ENCODE data around the gene REN. TPM values are rescaled to one million over a fixed set of nuclear protein-coding genes. Genes with fewer than 3 reads are reported as not detected.

The REN gene
- not detected in 2 replicates for total RNA-seq (2014; rRNA removed)
- polyA plus RNA-seq (2012) = not detected

DNA sequence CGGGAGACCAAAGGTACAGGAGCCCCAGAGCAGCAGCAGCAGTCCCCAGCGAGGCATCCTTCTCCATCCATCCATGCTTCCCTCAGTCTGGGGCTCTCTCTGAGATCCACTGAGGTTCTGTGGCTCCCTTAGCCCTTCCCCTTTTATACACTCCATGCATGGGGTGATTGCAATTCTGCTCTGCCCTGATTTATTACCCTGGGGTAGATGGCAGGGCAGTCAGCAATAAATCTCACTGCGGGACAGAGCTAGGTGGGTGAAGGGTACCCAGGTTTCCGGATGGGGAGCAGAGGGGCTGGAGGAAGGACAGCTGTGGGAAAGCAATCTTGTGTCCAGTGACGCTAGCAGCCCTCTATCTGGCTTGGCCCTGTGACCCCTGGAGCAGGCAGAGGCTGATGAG, at the start of gene REN:
TSS of gene REN (minus strand) at position 119 of the 400 bp plus-strand sequence. CDS start at position 75, 44 bp downstream.
- no peak for DNase-seq (ENCODE audit: low read depth)

DNA sequence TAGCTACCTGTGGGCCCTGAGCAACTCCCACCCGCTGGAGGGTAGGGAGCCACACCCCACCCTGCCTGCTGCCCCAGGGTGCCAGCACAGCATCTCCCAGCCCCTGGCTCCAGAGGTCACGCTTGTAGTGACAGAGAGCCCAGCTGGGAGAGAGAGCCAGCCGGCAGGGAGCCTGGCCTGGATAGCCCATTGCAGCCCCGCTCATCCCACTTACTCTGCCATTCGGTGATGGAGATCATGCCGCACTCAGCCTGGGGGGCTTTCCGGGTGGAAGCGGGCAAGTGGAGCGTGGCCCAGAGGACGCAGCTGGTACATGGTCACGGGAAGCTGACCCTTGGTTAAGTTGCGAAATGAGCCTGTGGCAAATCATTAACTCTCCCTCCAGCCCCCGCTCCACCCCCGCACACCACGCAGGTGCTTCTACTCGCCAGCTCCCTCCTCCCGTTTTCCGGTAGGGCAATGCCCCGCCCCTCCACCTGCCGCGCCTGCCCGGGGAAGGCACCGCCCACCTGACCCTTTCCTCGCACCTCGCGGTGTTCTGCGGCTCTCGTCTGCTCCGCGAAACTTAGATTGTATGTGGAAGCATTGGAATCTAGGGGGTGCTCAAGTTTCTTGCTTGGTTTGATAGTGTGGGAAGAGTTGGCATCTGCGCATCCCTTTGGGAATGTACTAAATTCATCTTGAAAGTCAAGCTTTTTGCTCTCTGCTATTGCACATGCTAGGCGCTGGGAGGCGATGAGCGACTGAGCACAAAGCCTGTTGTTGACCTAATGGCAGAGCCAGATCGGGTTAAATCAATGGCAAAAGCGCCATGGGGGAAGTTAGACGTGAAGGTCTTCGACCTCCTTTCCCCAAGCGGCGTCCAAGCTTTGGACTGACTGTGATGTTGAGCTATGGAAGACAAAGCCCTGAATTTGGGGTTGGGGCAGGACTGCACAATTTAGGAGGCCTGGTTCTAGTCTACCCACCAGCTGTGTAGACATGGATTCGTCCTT, 47.8 kb upstream of the REN start, which contains the start of gene GOLT1A:
TSS of gene GOLT1A (minus strand) at position 321 of the 995 bp plus-strand sequence. CDS start at position 239, 82 bp downstream.
- DNase-seq (ENCODE audit: low read depth) = peak; percentile 86

DNA sequence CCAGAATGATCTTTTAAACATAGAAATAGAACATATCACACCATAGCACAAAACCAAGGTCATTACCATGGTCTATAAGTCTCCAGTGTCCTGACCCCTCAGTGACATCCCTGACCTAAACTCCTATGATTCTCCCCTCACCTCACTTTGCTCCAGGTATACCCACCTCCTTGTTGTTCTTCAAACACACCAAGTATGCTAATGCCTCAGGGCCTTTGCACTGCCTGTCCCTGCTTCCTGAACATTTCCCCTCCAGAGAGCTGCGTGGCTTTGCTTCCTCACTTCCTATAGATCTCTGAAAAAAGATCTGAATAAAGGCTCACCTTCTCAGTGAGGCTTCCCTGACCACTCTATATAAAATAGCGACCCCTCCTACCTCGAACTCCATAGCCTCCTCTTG, 46.6 kb upstream of the REN start:
- DNase-seq (ENCODE audit: low read depth) = no peak

DNA sequence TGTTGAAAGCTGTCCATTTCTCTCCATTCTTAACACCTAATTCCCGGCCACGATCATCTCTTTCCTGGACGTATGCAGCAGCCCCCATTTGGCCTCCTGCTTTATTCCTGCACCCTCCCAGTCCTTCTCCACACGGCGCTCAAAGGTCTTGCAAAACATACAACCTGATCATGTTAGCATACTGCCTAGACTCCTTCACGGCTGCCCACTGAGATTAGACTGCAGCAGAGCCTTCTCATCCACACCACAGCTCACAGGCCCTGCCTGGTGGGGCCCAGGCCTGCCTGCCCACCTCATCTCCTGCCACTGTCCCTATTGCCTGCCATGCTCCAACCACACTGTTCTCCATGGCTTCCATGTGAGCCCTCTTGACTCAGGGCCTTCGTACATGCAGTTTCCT, 44.9 kb upstream of the REN start:
- no peak for DNase-seq (ENCODE audit: low read depth)

DNA sequence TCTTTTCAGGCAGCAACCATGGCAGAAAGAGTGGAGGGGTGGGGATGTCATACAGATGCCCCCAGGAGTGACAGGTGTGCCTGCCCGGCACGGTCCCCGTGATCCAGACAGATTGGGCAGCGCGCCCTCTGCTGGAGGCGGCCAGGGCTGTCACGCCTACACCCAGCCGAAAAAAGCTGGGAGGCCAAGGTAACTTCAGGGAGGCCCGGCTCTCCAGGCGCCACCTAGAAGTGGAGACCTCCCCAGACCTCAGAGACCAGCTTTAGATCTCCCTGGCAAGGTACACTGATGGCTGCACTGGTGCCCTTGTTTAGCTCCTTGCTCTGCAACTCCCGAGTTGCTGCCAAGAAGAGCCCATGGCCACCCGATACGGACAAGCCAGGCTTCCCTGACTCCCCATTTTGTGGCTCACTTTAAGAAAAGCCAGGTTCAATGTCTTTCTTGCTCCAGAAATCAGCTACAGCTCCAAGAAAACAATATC, 41.0 kb upstream of the REN start:
- DNase-seq (ENCODE audit: low read depth) = peak; percentile 22

DNA sequence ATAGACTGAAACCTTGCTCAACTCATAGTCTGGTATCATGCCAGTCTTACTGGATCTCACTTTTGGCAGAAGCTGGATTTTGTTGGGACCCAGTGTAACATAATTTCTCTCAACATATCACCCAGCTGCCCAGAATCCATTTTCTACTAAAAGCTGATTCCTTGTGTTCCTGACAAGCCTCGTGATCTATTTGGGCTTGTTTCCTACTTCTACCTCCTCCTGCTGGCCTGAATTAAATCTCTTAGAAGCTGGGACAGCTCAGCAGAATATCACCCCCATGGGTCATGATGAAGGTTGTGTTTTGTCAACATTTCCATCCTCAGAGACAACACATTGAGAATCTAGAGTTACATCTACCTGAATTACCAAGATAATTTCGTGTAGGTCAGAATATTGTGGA, 40.0 kb upstream of the REN start:
- no peak for DNase-seq (ENCODE audit: low read depth)

DNA sequence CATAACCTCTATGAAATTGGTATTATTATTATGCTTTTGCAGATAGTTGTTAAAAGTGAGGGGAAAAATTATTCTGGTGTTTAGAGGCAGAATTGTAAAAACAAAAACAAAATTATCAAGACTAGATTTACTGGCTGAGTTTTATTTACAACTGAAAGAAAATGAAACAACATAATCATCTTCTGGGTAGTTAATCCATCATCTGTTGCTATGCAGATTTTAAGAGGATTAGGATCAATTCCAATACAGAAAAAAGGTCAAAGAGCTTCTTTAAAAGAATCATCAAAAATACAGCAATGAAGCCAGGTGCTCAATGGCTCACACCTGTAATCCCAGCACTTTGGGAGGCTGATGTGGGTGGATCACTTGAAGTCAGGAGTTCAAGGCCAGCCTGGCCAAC, 39.3 kb upstream of the REN start:
- DNase-seq (ENCODE audit: low read depth) = no peak

DNA sequence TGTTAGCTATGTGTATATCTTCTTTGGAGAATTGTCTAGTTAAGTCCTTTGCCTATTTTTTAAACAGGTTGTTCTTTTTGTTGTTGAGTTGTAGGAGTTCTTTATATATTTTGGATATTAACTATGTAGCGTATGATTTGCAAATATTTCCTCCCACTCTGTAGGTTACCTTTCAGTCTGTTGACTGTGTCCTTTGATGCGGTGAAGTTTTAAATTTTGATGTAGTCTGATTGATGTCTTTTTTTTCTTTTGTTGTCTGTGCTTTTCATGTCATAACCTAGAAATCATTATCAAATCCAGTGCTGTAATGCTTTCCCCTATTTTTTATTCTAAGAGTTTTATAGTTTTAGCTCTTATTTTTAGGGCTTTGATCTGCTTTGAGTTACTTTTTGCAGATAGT, 38.8 kb upstream of the REN start:
- DNase-seq (ENCODE audit: low read depth) = no peak

DNA sequence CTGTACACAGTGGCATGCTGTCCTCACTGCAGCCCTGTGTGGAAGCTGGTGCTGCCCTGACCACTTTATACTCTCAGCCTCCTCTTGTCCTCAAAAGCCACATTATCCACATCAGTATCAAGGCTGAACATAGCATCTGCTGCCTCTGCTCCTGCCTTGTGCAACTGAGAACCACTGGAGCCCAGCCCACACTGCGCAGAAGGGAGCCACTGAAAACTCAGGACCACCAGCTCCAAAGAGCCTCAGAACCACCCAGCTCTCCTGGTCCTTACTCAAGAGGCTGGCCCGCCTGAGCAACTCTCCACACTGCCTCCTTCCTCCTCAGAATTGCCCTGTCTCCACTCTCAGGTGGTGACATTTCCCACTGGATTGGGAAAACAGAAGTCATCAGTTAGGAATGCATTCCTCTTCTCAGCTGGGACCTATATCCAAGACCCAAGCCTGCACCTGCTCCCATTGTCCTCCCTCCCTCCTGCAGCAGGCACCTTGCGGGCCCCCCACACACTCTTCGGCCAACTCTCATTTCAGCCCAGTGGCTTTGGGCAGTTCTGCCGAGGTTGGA, 37.1 kb upstream of the REN start:
- no peak for DNase-seq (ENCODE audit: low read depth)

DNA sequence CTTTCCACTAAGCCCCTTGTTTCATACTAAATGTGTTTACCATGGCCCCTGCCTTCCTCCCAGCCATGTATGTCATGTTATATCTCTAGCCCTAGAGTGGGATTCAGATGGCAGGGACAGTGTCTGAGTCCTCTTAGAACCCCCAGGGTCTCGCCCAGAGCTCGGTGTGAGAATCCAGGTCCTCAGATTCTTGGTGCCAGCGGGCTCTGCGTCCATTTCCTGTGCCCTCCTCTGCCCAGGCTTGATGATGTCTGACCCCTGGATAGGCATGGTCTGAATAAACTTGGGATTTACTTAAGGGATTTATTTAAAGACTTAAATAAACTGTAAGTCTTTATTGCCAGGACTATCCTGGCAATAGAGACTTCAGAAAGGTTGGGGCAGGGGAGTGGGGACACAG, 36.3 kb upstream of the REN start:
- no peak for DNase-seq (ENCODE audit: low read depth)

DNA sequence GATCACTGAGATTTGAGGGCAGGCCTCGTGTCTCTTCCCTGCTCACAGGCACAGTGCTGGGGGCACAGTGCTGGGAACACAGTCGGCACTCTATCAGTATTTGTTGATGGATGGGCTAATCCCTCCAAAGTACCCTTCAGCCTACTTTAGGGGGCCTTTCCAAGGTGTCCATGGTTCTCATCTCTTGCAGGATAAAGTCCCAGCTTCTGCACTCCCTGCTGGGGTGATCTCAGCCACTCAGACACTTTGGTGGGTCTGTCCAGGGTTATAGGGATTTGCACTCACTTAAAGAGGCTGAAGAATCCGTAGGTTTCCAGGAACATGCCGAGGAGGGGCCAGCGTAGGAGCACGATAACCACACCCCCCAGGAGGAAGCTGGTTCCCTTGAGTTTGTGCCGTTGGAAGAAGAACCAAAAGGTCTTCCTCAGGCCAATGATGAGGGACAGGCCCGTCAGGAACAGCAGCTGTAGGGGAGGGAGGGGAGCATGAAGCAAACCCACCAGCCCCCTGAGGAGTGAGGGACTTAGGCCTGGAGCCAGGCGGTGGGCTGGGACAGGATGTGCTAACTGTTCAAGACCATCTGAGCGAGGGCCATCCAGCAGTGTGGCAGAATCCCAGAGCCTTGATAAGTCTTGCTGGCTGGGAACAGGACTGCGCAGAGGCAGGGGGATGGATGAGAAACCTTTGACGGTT, 35.4 kb upstream of the REN start:
- DNase-seq (ENCODE audit: low read depth) = no peak

DNA sequence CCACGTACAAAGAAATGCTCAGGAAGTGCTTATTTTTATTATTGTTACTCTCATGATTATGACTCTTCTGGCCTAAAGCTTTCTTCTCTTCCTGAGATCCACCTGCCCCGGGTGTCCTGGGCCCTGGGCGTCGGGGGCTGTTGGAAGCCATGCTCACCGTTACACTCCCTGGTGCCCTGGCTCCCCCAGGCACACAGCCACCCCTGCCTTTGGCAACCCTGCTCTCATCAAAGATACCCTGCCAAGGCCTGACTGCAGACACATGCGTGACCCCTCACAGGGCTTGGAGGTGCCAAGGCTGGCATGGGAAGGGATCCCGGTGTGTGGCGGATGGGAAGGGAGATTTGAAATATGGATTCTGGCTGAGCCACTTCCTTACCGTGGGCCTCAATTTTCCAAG, 33.4 kb upstream of the REN start:
- no peak for DNase-seq (ENCODE audit: low read depth)

DNA sequence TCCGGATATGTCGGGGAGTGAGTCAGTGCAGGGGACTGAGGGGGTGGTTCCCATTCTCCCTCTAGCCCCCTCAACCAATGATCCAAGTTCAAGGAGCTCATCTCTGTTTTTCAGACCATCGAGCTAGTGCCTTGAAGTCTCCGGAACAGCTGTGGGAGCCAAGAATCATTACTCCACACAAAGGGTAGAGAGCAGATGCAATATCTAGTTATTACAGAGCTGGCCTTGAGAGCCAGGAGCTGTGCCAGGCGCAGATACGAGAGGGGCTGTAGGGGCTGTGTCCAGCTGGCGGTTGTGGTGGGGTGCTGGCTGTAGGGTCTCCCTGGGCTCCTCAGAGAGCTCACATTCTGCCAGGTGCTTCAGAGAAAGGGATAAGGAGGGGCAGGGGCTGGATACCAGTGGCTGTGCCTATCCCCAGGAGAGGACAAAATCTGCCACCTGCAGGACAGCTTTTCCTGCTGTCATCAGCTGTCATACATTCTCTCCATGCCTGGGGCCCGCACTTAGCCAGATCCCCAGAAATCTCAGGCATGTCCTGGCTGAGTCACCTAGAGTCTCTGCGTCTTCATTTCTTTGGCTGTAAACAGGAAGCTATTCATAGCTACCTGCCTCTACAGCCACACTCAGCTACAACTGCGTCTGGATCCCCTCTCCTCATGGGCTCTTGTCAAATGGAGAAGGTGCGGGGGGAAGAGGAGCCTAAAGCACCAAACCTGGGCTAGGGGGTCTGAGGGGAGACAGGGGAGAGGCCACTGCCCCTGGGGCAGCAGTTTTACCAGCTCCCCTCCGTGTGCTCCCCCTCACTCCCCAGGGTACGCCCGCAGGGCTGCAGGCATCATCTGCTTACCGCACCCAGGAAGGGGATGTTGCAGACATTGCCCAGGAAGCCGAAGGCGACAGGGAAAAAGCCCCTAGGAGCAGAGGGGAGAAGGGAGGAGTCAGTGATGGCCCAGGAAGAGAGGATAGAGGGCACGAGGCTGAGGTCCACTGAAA, 32.5 kb upstream of the REN start:
- DNase-seq (ENCODE audit: low read depth) = peak; percentile 36

DNA sequence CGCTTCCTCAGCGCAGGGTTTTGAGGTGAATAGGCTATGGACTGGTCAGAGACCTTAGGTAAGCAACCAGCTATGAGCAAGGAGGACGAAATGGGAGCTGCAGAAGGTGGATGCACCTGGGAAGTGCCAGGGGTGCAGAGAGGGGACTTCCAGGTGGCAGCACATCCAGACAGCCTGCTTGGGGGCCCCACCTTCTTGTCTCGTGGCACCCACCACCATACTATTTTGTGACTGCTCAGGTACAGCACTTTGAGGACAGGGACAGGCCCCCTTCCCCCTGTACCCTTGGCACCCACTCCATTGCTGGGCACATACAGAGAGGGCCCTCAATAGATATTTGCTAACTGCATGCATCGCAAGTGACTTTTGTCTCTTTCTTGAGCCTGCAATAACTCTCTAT, 30.9 kb upstream of the REN start:
- DNase-seq (ENCODE audit: low read depth) = no peak

DNA sequence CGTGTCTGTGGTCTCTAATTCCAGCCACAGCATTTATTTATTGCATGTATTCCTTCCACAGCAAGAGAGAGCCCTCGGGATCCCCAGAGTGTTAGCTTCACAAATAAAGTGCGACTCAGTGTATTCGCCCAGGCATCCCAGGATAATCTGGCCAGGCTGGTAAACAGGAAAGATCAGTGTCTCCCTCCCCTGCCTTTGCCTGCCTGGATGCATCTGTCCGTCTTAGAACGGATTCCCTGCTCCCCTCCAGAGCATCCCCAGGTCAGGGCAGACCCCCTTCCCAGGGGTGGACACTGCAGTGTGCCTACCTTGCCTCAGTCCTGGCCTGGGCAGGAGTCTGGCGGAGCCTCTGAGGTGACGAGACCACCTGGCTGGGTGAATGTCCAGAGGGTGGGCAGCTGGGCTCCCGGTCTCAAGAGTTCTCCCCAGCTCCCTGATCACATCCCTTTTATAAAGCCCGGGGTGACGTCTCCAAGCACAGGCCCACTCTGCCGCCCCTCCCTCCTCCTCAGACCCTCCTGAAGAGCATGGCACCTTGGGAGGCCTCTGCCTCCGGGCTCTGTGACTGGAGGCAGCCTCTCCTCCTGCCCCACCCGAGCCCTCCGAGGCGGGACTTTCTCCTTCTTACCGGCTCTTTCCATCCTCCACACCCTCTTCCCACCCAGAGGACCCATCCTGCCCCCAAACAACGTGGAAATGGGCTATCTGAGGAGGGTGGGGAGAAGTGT, 30.1 kb upstream of the REN start, which contains the start of gene KISS1:
TSS of gene KISS1 (minus strand) at position 424 of the 728 bp plus-strand sequence. CDS start 3,615 bp downstream, outside the sequence.
- no peak for DNase-seq (ENCODE audit: low read depth)

DNA sequence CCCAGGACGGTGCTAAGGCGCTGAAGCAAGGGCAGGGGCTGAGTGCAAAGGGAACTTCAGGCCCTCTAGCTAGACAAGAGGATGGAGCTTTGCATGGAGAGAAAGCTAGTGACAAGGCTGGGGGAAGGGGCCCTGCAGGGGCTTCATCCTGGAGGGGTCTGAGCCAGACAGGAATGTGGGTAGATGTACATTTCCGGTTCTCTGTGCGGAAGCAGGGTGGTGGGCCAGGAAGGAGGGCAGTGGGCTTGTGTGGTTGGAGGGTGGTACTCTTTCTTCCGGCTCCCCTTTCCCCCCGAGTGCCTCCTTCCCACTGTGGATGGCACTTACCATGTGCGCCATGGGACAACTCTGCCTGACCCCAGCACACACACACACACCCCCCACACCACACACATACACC, 28.6 kb upstream of the REN start:
- no peak for DNase-seq (ENCODE audit: low read depth)

DNA sequence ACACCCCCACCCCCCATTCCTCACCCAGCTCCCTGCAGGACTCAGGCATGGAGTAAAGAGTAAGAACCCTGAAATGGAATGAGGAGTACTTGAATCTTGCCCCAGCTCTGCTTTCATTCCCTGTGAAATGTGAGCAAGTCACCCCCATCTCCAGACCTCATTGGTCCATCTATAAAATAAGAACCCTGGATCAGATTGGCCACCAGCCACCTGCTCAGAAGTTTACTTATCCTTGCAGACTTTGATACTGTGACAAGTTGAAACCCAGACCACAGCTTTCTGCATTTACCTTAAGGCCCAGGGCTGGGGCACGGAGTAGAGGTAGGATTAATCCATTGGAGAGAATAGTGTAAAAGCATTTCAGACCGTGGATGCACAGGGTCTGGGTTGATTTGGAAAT, 27.9 kb upstream of the REN start:
- no peak for DNase-seq (ENCODE audit: low read depth)

DNA sequence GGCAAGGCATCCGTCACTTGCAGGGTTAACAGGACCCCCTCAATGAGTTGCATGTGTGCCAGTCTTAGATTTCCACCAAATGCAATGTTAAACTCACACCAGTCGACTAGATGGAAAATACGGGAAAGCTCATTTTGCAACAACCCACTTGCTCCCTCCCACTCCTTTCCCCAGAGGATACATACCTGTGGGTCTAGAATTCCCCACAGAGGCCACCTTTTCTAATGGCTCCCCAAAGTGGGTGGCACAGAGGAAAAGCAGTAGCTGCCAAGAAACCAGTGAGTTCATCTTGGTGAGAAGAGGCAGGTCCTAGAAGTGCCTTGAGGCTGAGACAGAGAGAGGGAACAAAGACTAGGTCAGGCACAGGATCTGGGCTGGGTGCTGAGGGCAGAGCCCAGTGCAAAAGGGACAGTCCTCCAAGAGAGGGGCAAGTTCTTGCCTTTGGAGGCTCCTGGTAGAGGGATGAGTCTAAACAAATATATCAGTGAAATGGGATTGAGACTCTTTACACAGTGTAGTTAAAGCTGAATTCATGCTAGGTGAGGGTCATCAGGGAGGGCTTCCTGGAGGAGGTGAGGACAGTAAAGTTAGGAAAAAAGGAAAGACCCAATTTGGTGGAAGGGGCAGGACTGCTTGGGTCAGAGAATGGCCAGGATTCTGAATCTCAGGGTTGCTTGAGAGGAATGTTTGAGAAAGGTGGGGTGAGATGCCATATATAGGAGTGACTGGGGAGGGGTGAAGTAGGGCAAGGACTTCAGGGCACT, 26.6 kb upstream of the REN start:
- DNase-seq (ENCODE audit: low read depth) = no peak

DNA sequence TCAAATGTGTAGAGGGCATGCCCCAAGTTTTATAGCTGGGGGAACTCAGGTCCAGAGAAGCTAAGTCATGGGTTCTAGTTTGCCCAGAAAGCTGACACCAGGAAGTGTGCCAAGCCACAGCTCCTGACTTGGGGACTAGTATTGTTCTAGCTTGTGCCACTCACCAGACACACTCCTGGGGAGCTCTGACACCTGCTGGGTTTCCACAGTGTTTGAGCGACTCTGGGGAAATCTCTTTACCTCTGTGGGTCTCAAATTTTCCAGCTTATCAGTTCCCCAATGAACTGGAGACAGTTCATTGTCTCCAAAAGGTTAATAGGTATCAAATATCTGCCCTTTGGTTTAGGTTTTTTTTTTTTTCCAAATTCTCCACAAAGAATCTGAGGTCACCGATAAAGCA, 25.9 kb upstream of the REN start:
- no peak for DNase-seq (ENCODE audit: low read depth)
